ENCODE measurements around the gene ACOT11.

The ACOT11 gene

DNA sequence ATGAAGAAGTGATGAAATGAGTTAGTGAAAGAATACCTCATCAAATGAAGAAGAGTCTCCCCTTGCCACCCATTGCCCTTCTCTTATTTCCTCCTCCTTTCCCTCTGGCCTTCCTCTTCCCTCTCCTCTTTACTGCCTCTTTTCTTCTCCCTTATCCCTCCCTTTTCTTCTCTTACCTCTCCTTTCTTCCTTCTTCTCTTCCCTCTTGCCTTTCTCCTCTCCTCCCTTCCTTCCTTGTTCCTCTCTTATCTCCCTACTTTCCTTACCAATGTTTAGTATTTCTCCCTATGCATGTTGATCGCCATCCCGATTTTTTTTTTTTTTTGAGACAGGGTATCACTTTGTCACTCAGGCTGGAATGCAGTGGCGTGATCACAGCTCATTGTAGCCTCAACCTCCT lies 102.4 kb downstream of the ACOT11 start:
- no peak for TF ChIP-seq CTCF (IDR thresholded peaks at IDR 0.05; ENCODE audit: unreplicated experiment in 3 of 3)
- Mint-ChIP-seq H3K9me3 (peaks cover 13% of the 10 kb centered on the region), H3K4me1 (peaks cover 27% of the 10 kb centered on the region), H3K27ac (peak overlapping the region in 1 of 3 experiments; percentile 93), H3K36me3 (ENCODE audit: low read depth) (peaks cover 7% of the 10 kb centered on the region), H3K27me3 (ENCODE audit: low read depth) (no peaks in the 10 kb centered on the region), H3K4me3 (no peak overlapping the region)

DNA sequence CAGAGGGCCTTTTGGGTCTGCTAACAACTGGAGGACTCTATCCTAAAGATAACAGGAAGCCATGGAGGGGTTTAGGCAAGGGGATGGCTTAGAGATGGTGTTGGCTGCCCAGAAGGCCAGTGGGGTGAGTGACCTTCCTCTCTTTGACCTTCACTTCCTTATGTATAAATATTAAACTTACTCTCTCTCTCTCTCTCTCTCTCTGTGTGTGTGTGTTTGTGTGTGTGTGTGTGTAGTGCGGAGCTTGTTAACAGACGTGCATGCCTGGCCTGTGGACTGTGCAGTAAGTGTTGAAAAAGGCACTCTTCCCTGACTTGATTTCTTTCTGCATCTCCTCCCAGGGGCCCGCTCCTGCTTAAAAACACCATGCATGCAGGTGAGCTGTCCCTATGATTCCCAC lies 103.6 kb downstream of the ACOT11 start:
- Mint-ChIP-seq H3K36me3 (ENCODE audit: low read depth) (peaks cover 3% of the 10 kb centered on the region), H3K27me3 (ENCODE audit: low read depth) (no peaks in the 10 kb centered on the region), H3K27ac (peak overlapping the region in 2 of 3 experiments; percentile 17 to 47), H3K9me3 (peaks cover 4% of the 10 kb centered on the region), H3K4me3 (no peak overlapping the region), H3K4me1 (peaks cover 20% of the 10 kb centered on the region)
- TF ChIP-seq CTCF (IDR thresholded peaks at IDR 0.05; ENCODE audit: unreplicated experiment in 3 of 3): no peak

- Mint-ChIP-seq H3K27me3 (ENCODE audit: low read depth) (no peaks in the 10 kb centered on the region), H3K4me1 (peaks cover 14% of the 10 kb centered on the region), H3K27ac (peak overlapping the region in 1 of 3 experiments; percentile 47), H3K36me3 (ENCODE audit: low read depth) (no peaks in the 10 kb centered on the region), H3K9me3 (no peaks in the 10 kb centered on the region), H3K4me3 (no peak overlapping the region)
- TF ChIP-seq CTCF (IDR thresholded peaks at IDR 0.05; ENCODE audit: unreplicated experiment in 3 of 3): no peak
Measured at GRCh38 chr1:54652168-54652567, 104.1 kb downstream of the ACOT11 start.

DNA sequence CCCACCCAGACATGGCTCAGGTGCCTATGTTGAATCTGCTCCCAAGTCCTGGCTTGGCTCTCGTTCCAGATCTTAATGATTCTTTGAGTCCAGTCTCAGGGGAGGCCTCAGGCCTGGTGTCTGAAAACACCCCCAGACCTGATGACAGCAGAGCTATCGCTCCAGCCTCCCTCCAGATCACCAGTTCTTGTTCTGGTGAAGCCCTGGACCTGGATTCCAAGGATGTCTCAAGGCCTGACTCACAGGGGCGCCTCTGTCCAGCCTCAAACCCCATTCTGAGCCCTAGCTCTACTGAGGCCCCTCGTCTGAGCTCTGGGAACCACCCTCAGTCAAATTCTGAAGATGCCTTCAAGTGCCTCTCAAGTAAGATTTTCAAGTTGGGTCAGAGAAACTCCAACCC lies 105.0 kb downstream of the ACOT11 start:
- Mint-ChIP-seq H3K27me3 (ENCODE audit: low read depth) (no peaks in the 10 kb centered on the region), H3K4me1 (peaks cover 14% of the 10 kb centered on the region), H3K9me3 (peaks cover 3% of the 10 kb centered on the region), H3K4me3 (no peak overlapping the region), H3K36me3 (ENCODE audit: low read depth) (no peaks in the 10 kb centered on the region), H3K27ac (no peak overlapping the region)
- no peak for TF ChIP-seq CTCF (IDR thresholded peaks at IDR 0.05; ENCODE audit: unreplicated experiment in 3 of 3)

DNA sequence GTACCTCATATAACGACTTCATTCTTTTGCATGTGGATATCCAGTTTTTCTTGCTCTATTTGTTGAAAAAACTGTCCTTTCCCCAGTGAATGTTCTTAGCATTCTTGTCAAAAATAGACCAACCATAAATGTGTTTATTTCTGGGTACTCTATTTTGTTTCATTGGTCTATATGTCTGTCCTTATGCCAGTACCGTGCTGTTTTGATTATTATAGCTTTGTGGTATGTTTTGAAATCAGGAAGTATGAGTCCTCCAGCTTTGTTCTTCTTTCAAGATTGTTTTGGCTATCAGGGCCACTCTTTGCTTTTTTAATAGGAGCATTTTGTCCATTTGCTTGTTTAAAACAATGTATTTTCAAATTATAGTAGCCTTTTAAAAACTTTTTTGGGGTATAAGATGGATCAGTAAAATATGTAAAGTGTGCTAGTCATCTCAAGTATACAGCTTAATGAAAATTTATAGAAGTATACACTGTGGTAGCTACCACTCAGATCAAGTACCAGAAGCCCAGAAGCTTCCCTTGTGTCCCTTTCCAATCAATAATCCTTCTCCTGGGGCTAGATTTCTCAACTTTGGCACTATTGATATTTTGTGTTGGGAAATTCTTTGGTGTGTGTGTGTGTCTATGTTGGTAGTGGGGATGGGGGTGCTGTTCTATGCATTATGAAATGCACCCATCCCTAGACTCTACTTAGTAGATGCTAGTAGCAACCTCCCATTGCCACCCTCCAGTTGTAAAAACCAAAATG lies 110.3 kb downstream of the ACOT11 start:
- Mint-ChIP-seq H3K36me3 (ENCODE audit: low read depth) (peaks cover 3% of the 10 kb centered on the region), H3K4me1 (no peaks in the 10 kb centered on the region), H3K4me3 (no peak overlapping the region), H3K27me3 (ENCODE audit: low read depth) (no peaks in the 10 kb centered on the region), H3K27ac (no peak overlapping the region), H3K9me3 (peaks cover 13% of the 10 kb centered on the region)
- TF ChIP-seq CTCF (IDR thresholded peaks at IDR 0.05; ENCODE audit: unreplicated experiment in 3 of 3): no peak
